CD4-positive, alpha-beta T cell treated with Interferon gamma for 1 hour (primary cell): ENCODE measurements around the gene CCDC88A.
A peak's percentile ranks its signal among the peaks of the same experiment; 100 is the strongest.
"Not testable (repeated sequence)": the region's sequence is repeated elsewhere in the genome, so short reads cannot be mapped to it uniquely, and the experiment has no call there.

Experiments
- DNase-seq: peaks from one replicate; pipeline ENCODE4 v3.0.0-alpha.2; 2020

Gene CCDC88A

DNA sequence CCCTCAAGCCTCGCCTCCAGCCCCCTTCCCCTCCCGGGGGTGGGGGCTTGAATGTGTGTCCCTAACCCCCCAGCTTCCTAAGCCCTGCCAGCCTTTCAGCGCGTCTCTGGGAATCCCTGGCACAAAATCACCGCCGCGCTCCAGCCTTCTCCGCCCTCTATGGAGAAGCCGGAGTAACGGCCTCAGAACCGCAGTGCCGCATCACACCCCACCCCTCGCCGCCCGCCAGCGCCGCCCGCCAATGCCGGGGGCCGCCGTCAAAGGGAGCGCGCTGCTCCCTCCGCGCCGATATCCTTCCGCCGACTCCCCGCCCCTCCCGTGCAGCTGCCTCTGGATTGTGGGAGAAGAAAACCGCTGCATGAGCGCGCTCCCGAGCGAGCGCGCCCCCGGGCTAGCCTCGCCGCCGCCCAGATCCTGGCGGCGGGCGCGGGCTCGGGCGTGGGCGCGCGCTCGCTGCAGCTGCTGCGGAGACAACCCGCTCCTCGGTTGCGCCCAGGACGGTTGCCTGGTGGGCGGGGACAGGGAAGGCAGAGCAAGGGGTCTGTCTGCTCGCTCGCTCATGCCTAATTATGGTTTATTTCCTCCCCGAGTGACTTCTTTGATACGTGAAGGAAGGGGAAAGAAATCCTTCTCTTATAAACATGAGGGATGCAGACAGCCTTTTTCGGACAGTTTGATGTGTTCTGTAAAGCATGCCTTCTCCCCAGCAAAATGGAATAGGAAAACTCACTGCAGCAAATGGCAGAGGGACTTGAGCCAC is at the start of gene CCDC88A:
TSS of gene CCDC88A (minus strand) at position 178 of the 760 bp plus-strand sequence. CDS start 777 bp downstream, outside the sequence.
- DNase-seq = peak; percentile 89

DNA sequence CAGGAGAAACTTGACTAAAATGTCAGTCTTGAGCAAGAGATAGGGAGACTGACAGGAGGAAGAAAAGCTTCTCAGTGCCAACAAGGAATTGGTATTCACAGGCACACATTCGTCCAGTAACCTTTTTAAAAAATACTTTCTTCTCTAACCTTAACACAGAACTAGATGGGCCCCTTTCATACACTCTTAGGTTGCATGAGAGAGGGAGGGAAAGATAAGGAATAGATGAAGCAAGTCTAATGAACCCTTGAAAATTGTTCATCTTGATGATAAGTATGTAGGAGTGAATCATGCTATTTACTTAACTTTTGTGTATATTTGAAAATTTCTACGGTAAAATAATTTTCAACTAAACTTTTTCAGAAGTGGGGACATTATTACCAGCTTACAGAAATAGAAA is 42.0 kb upstream of the CCDC88A start:
- DNase-seq = no peak

DNA sequence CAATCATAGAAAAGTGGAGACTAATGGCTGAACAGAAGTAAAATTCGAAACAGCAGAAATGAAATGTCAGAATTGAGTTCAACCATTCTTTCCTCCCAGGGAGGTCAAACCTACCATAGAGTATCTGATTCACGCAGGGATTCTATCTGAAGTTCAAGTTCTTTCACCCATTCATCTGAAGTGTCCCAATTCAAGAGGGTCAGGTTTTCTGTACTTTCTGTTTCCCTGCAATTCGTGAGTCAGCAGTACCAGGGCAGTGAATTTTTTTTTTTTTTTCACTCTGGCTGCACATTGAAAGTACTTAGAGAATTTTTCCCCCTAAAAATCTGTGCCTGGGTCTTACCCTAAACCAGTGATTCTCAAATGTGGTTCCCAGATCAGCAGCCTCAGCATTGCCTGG is 40.9 kb upstream of the CCDC88A start:
- no peak for DNase-seq

GRCh38 chr2:55459714-55460274 is 40.1 kb upstream of the CCDC88A start:
- DNase-seq = no peak

GRCh38 chr2:55459279-55459678 is 39.6 kb upstream of the CCDC88A start:
- no peak for DNase-seq

DNA sequence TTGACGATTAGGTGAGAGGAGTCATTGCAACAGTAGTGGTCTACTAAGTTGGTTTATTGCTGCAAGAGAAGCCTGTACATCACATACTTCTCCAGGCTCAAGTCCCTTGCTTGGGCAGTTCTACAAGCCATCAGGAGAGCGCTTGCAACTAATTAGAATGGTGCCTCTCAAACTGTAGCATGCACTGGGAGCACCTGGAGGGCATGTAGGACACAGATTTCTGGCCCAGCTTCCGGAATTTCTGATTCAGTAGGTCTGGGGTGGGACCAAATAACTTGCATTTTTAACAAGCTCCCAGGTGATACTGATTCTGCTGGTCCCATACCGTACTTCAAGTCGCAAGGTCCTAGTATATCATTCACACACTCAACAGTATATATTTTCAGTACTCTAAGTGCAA is 34.5 kb upstream of the CCDC88A start:
- no peak for DNase-seq

DNA sequence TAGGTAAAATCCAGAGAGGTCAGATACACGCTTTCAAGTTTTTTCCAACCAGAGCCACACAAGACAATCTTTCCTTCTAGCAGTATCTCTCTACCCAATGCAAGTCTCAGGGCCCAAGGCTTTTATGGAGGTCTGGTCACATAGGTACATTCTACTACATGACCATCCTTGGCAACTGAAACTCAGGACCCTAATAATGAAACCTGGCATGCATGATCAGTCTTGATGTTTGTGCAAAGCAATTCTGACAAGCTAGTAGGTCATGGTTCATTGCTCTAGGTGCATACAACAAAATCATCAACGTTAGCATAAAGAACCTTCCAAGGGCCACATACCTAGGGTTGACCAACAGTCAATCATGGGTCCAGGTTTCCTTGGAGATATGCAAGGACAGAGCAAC is 33.2 kb upstream of the CCDC88A start:
- no peak for DNase-seq

DNA sequence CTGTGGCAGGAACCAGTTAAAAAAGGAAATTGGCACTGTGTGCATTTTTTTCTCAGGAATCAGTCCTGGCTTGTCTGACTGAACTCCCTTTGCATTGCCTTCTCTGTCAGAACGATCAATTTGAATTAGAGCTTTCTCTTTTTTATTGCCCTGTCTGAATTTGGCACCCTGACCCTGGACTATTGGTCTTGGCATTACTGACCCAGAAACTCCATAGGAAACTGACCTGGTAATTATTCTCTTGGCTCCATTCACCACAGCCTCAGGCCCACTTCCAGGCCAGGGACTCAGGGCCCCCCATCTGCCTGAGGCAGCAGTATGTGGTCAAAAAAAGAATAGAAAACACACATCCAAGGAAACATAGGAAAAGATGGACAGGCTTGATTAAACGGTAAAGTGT is 32.0 kb upstream of the CCDC88A start:
- no peak for DNase-seq

- DNase-seq = not testable (repeated sequence)
These were observed 30.4 kb upstream of the CCDC88A start for GRCh38 chr2:55450014-55450413.

GRCh38 chr2:55442045-55442760 is 22.5 kb upstream of the CCDC88A start:
- not testable (repeated sequence) for DNase-seq

GRCh38 chr2:55441280-55441892 is 21.7 kb upstream of the CCDC88A start:
- DNase-seq = no peak

DNA sequence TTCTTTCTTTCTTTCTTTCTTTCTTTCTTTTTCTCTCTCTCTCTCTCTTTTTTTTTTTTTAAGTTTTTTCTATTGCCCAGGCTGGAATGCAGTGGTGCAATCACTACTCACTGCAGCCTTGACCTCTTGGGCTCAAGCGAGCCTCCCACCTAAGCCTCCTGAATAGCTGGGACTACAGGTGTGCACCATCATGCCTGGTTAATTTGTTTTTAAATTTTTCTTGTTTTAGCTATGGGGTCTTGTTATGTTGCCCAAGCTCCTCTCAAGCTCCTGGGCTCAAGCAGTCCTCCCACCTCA is 19.4 kb upstream of the CCDC88A start:
- DNase-seq = no peak

GRCh38 chr2:55438391-55439100 is 18.9 kb upstream of the CCDC88A start:
- no peak for DNase-seq

DNA sequence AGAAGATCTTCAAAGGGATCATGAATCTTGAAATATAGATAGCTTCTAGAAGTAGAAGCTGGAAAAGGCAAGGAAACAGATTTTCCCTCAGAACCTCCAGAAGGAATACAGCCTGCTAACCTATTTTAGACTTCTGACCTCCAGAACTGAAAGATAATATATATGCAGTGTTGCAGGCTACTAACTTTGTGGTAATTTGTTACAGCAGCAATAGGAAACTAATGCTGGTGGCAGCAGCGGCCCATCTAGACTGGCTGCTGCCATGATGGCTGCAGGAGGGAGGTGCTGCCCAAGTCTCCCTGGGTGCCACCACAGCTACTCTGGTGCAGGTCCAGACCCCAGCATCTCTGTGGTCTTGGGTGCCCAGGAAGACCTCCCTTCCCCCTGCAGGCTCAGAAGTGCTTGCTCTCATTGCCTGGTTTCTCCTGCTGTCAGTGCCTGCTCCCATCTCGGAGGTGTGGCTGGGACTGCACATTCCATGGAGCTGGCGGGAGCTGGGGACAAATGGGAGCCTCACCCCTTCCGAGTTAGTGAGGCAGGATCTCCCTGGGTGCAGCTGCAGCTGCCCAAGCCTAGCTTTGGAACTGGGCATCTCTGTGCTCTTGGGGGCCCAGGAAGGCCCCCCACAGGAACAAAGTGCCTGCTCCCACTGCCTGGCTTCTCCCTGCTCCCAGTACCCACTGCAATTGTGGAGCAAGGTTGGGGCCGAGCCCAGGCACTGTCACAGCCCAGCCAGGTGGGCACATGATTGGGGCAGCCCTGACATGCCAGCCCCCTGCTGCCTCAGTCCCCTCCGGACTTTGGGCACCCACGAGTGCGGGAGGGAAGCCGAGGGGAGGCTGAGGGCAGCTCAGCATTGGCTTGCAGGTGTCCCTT is 18.1 kb upstream of the CCDC88A start:
- no peak for DNase-seq

- DNase-seq = no peak
These were observed 12.4 kb upstream of the CCDC88A start for GRCh38 chr2:55431982-55432627.

- DNase-seq = no peak
These were observed 10.7 kb upstream of the CCDC88A start for GRCh38 chr2:55430211-55430975.

DNA sequence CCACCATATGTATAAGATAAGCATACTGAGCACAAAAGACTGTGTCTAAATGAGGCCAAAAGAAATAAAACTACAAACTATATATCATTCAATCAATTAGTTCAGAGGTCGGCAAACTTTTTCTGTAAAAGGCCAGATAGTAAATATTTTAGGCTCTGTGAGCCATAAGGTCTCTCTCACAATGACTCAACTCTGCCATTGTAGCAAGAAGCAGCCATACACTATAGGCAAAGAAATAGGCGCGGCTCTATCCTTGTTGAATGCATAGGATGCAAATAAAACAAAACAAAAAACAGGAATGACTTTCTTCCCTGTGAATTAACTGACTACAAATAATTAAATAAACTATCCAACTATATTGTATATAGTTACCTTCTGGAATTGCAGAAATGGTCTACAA is 8.6 kb upstream of the CCDC88A start:
- DNase-seq = no peak

DNA sequence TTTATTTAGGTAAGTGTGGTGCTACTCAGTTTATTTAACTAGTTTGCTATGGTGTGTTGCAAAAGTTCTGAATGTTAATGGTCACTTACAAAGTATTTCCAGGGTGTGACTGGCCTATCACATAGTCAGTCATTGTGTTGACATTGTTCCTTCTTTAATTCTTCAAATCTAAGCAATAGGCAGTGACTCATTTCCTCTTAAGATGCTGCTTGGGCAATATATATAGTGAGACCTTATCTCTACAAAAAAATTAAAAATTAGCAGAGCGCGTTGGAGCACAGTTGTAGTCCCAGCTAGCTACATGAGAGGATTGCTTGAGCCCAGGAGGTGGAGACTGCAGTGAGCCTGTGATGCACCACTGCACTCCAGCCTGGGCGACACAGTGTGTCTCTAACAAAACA is 5.8 kb upstream of the CCDC88A start:
- no peak for DNase-seq

GRCh38 chr2:55422876-55423665 is 3.4 kb upstream of the CCDC88A start:
- no peak for DNase-seq

GRCh38 chr2:55421326-55421725 is 1.7 kb upstream of the CCDC88A start:
- no peak for DNase-seq
